HK-2 (cell line): ENCODE results near the gene PPAT.
"Not testable (repeated sequence)": the region's sequence is repeated elsewhere in the genome, so short reads cannot be mapped to it uniquely, and the experiment has no call there.

Source experiments
- DNase-seq: peaks from one replicate; pipeline ENCODE4 v3.0.0-alpha.2; 2018; ENCODE audit not compliant: unreplicated experiment

PPAT gene

DNA sequence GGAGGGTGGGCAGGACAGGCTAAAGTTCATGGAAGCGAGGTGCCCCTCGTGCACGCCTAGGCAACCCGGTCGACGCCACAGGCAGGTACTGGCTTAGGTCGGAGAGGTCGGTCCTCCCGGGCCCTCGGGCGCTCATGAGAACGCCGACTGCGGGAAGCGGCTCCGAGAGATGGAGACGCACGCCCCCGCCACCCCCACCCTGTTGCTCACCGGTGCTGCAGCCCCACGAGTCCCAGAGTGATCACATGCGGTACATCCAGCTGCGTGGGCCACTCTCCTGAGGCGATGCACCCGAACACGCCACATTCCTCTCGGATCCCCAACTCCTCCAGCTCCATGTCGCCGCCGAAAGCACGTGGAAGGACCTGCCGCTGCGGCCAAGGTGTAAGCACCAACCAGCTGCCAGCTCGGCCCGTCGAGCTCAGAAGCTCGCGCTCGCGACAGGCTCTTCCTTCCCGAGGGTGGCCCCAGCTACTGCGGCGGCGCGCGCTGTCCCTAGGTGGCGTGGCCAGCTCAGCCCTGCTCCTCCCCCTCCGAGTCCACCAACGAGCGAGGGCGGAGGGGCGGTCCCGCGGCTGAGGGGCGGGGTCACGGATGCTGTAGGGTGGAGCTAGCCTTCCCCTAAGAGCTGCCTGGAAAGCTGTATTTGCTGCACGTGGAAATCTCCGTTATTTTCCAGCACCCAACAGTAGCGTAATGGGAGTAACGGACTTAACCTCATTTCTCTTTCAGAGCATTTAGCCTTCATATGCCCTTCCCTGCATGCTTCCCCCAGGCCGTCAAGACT, at the start of gene PPAT:
TSS of gene PPAT (minus strand) at position 476 of the 787 bp plus-strand sequence. CDS start at position 338, 138 bp downstream.
- peak; percentile 98 for DNase-seq

DNA sequence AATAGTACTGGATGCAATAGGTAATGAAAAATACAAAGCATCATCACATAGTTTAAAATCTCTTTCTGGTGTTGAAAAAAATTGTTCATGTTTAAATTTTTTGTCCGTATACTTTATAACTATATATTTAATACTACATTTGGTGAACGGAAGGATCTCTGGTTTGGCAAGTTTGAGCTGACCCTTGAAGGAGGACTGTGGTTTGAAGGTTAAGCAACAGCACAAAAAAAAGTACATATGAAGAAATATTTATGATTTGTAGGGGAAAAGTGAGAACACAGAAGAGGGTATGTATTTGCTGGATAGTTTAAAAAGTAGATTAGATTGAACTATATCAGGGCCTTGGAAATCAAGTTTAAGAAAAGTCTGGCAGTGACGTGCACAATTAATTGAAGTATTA, 45.3 kb upstream of the PPAT start:
- DNase-seq, result no peak

DNA sequence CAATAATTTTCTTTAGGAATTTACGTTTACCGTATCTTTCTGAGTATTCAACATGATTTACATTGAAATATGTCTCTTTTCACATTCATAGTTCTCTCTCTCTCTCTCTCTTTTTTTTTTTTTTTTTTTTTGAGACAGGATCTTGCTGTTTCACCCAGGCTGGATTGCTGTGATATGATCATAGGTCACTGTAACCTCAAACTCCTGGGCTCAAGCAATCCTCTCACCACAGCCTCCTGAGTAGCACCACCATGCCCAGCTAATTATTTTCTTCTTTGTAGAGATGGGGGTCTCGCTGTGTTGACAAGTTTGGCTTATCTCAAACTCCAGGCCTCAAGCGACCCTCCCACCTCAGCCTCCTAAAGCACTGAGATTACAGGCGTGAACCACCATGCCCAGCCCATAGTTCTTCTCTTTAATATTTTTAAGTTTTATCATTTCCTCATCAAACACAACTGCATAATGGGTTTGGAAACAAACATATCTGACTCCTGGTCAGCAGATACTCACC, 41.8 kb upstream of the PPAT start:
- no peak for DNase-seq

DNA sequence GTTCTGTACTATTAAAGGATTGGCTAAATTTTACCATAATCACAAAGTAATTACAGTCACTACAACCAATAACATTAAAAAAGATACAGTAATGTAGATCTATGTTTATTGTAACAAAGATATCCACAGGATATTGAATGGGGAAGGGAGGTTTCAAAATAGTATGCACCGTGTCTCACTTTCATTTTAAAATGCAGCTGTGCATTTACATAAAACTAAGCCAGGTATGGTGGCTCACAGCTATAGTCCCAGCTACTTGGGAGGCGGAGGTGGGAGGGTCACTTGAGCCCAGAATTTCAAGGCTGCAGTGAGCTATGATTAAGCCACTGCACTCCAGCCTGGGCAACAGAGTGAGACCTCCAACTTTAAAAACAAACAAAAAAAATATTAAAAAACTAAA, 40.5 kb upstream of the PPAT start:
- no peak for DNase-seq

DNA sequence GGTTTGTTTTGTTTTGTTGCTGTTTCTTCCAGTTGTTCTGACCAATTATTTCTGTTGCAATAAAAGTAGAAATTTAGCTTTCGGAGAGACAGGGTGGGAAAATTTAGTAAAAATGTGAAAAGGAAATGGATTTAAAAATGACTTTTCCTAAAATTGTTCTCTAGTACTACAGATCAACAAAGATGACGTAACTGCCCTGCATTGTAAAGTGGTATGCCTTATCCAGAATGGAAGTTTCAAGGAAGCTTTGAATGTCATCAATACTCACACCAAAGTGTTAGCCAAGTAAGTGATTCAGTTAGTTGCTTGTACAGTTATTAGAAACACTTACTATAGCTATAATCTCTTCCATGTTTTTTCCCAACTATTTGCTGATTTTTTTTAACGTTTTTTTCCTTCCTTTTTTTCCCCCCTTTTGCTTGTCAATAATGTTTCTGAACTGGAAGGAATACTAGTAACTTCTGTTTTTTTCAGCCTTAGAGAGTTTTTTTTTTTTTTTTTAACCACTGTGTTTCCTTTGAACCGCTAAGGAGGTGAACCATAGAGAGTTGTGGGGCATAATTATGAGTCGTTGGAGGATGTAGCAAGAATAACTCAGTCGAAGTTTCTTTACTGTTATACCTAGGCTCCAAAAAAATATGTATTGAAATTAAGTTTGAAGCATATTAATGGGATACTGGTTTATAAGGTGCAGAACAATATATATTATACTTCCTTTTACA, 34.2 kb upstream of the PPAT start:
- no peak for DNase-seq

DNA sequence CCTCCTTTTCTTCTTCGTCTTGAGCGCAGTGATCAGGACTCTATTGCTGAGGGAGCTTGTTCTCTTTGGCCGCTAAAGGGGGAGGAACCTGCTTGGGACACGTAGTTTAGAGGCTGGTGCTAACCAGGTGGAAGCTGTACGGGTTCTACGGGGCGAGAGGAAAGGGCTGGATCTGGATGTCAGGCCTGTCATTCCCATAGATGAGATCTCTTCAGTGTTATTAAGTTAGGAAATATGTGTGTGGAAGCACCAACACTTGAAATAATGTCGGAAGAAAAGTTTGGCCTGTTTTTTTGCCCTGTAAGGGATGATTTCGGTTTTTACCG, 32.6 kb upstream of the PPAT start:
- peak; percentile 42 for DNase-seq

DNA sequence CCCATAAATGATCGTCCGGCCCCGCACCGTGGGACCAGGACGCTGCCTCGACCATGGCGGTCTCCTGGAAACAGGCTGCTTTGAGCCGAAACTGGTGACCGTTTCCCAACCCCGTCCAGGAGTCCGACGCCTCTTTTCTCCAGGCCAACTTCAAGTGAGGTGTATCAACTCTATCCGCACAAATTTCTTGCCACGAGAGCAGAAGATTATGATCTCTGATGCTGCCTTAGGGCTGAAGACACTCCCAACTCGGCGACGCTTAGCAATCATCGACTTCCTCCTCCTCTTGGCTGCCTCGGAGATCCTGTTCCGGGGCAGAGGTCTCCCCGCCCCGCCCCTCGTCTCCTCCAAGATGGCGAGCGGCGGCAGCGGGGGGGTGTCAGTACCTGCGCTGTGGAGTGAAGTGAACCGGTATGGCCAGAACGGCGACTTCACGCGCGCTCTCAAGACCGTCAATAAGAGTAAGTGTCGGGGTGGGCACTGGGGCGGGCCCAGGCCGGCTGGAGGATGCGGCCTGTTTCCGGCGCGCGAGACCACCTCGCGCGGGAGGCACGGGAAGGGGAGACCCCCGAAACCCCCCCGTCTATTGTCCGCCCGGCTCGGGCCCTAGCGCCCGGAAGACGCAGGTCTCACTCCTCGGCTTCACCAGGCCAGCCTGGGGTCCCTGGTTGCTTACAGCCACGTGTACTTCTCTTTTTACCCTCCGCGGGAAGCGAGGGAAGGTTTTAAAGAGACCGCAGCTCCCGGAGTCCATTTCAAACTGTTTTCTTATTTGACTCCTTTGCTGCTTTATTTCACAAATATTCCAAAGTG, 32.1 kb upstream of the PPAT start, which contains the start of gene SRP72:
TSS of gene SRP72 (plus strand) at position 334 of the 813 bp plus-strand sequence. CDS start at position 353, 19 bp downstream.
- DNase-seq, result peak; percentile 83

DNA sequence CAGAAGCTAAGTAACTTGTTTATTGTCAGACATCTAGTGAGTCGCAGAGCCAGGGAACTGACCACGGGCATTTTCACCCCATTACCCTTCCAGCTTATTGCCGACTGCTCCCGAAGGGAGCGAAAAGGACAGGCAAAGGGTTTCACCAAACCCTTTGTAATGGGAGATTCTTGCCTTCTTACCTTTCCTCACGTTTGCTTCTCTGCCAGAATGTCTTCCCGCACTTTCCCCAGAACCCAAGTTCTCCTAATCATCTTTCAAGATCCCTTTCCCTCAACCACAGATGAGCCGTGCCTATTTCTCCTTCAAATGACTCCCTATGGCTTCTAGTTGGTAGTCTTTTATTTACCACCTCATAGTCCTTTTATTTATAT, 31.5 kb upstream of the PPAT start:
- DNase-seq, result peak; percentile 17

DNA sequence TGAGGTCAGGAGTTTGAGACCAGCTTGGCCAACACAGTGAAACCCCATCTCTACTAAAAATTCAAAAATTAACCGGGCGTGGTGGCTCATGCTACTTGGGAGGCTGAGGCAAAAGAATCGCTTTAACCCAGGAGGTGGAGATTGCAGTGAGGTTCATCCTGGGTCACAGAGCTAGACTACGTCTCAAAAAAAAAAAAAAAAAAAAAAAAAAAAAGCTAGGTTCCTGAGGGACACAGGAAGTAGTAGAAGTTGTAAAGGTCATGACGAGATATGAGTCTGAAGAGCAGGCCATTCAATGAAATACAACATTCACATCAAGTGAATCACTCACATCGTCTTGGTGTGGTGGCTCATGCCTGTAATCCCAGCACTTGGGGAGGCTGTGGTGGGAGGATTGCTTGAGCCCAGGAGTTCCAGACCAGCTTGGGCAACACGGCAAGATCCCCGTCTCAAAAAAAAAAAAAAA, 30.9 kb upstream of the PPAT start:
- DNase-seq, result peak; percentile 56

DNA sequence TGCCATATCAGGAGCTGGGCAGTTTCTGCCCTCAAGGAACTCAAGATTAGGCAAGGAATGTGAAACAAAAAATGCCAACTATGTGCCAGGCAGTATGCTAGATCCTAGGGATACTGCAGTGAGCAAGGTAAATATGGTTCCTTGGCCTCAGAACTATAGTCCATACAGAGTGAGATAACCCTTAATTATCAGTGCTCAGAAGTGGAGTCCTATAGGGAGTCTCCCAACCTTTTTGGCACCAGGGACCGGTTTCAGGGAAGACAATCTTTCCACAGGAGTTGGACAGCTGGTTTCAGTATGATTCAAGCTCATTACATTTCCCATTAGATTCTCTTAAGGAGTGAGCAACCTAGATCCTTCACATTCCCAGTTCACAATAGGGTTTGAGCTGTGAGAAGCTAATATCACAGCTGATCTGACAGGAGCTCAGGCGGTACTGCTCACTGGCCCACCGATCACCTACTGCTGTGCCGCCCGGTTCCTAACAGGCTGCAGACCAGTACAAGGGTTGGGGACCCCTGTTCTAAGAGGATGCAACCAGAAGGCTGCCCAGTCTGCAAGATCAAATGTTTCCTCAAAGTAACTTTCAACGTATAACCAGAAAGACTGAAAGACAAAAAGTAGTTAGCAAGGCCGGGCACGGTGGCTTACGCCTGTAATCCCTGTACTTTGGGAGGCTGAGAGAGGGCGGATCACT, 30.3 kb upstream of the PPAT start:
- peak; percentile 9 for DNase-seq

DNA sequence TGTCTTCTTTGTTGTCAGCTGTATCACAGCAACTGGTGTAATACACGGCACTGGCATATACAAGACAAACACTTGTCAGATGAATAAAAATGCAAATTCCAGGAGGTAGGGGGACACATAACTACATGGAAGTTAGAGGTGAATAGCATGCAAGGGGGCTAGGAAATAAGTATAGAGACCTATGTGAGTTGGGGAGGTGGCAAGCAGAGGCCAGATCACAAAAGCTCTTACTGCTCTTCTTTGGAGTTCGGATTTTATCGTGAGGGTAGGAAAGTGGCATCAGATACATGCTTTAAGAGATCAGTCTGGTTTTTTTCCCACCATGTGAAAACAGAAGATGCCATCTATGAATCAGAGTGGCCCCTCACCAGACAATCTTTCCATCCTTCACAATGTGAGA, 29.2 kb upstream of the PPAT start:
- no peak for DNase-seq

DNA sequence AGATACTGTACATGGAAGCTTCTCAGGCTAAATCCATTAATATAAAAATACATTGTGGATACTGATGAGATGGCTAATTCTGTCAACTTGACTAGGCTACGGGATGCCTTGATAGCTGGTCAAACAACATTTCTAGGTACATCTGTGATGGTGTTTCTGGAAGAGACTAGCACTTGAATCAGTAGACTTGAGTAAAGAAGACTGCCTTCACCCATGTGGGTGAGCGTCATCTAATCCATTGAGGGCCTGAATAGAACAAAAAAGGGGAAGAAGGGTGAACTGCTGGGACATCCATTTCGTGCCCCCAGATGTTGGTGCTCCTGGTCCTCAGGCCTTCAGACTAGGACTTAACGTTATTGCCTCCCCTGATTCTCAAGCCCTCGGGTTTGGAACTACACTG, 28.3 kb upstream of the PPAT start:
- peak; percentile 8 for DNase-seq

DNA sequence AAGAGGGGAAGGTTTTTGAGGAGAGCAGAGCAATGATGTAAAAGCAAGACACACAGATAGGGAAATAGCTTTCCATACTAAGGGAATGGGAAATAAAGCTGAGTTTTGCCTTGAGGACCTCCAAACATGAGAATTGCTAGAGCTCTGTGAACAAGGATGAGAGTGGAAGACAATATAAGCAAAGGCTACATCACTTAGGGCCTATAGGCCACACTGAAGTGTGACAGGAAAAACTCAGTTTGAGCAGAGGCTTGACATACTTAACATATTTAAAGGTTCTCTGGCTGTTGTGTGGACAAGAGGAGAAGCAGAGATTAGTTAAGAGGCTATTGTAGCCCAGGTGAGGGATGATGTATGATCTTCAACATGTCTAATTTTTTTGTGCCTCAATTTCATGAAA, 26.7 kb upstream of the PPAT start:
- no peak for DNase-seq

DNA sequence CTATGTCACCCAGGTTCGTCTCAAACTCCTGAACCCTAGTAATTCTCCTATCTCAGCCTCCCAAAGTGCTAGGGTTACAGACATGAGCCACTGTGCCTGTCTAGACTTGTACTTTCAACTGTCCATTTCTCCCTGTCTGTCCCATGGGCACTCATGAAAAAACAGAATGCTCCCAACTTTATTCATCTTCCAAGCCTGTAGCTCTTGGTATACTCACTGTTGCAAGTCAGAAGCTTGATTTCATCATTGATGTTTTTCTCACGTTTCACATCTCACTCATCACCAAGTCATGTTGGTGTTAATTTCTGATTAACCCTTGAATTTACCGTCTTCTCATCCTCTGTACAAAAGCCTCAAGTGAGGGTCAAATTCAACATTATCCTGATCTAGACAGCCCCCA, 24.7 kb upstream of the PPAT start:
- DNase-seq, result no peak

DNA sequence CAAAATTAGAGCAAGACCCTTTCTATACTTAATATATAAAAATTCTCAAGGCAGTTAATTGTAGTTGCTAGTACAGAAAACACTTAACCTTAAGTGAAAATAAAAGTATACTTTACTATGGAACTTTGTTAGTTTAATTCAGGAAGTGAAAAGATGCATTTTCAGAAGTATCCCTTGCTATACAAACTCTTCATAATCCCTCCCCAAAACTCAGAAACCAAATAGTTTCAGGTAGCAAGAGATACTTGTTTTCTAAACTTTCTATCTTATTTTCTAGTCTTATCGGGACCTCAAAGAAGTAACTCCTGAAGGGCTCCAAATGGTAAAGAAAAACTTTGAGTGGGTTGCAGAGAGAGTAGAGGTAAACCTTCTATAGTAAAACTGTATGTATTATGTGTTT, 14.9 kb upstream of the PPAT start:
- no peak for DNase-seq

DNA sequence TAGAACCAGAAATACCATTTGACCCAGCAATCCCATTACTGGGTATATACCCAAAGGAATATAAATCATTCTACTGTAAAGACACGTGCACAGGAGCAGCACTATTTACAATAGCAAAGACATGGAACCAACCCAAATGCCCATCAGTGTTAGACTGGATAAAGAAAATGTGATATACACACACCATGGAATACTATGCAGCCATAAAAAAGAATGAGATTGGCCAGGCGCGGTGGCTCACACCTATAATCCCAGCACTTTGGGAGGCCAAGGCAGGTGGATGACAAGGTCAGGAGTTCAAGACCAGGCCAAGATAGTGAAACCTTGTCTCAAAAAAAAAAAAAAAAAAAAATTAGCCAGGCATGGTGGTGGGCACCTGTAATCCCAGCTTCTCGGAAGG, 14.1 kb upstream of the PPAT start:
- not testable (repeated sequence) for DNase-seq

DNA sequence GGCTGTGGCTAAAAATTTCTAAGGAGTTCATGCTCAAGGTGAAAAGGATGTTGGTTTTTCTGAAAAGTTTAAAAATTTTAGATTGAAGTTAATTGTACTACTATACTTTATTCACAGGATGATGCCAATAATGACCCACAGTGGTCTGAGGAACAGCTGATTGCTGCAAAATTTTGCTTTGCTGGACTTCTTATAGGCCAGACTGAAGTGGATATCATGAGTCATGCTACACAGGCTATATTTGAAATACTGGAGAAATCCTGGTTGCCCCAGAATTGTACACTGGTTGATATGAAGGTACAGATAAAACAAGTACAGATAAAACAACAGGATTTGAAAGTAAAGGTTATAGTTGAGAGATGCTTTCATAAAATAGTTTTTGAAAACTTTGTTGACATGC, 12.9 kb upstream of the PPAT start:
- no peak for DNase-seq

DNA sequence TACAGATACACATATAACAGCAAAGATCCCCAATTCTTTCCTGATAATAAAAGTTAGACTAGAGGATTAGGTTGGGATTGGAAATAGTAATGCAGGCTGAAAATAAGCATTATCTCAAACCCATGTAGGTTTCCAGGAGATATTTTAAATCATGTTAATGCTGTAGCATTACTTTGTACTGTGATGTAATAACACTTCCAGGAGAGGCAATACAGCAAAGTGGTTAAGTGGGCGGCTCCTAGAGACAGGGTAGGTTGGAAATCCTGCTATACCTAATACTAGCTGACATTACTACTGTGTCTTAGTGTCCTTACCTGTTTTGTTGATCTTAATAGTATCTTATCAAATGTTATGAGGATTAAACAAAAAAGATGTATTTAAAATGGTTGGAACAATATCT, 10.3 kb upstream of the PPAT start:
- DNase-seq, result no peak

DNA sequence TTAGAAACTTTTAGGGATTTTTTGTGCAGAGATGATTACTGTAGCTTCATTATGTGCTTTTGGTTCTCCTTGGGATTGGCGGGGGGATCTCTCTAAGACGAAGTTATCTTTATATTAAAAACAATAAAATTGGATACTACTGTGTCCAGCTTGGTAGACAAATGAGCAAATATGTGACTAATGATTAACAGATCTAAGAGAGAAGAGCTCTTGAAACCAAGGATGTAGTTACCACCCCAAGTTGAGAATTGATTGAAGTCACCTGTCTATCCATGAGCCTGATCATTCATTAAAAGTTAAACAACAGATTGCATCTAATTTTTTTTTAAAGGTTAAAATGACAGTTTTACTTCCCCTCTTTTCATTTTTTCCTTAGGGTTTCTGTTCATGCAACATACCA, 9.3 kb upstream of the PPAT start:
- no peak for DNase-seq

DNA sequence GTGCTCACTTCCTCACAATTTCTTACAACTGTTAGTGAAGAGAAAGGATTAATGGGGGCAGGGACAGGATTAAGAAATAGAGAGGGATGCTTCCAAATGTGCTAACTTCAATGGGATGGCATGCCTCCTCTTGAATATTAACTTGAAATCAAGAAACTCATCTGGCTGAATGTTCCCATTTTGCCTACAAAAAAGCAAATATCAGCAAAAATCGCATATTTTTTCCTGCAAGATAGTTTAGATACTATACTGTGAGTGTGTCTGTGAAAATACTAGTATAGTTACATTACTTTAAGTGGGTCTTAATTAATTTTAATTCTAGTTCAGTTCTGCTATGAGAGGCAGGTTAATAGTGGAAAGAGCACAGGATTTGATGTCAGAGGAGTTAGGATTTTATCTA, 5.6 kb upstream of the PPAT start:
- DNase-seq, result no peak

DNA sequence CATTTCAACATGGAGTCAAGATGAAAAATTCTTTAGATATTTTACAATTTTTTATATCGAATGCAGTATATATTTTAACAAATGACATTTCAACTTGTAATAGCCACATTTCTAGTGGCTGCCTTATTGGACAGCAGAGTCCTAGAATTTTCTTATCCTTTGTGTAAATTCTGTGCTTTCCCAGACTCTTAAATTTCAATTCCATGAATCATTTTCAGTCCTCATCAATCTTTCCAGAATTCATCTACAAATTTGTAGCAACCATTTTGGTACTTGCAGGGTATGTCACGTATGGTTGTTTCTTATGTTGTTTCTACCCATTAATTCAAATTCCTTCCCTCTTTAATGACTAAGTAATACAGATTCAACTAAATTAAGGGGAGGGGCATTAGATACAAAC, 3.4 kb upstream of the PPAT start:
- no peak for DNase-seq
